OCI-LY3 (cell line): ENCODE data around the gene PPP2R5C.

Source experiments
- H2AFZ ChIP-seq: fragments of 200-600, 300-600 bp; shearing (Covaris generic); 2 replicates; pipeline ENCODE4 v1.6.0; 2014; ENCODE audit warnings: antibody characterized with exemption, low read depth, low read length
- H3K27ac ChIP-seq: fragments of 200-600, 300-600 bp; sonication (generic); 2 replicates; pipeline ENCODE4 v1.5.1; 2014; ENCODE audit warnings: mild to moderate bottlenecking, low read length, moderate library complexity, mixed read lengths
- H3K27me3 ChIP-seq: fragments of 200-600, 300-600 bp; sonication (generic); 2 replicates; pipeline ENCODE4 v1.6.1; 2014; ENCODE audit warnings: low read depth, low read length, mixed read lengths
- H3K36me3 ChIP-seq: fragments of 200-600, 300-600 bp; sonication (generic); replicated peaks from 2 replicates; pipeline ENCODE3; 2014; ENCODE audit warnings: low read depth, low read length, mixed read lengths
- H3K4me1 ChIP-seq: fragments of 300-600, 200-600 bp; sonication (generic); 2 replicates; pipeline ENCODE4 v1.6.1; 2014; ENCODE audit warnings: low read length, mixed read lengths
- H3K4me2 ChIP-seq: fragments of 200-600, 300-600 bp; sonication (generic); 2 replicates; pipeline ENCODE4 v1.6.1; 2014; ENCODE audit warnings: low read length, mixed read lengths
- H3K4me3 ChIP-seq: fragments of 300-600, 200-600 bp; sonication (generic); 2 replicates; pipeline ENCODE4 v1.5.1; 2014; ENCODE audit warnings: antibody characterized with exemption, mild to moderate bottlenecking, low read length, moderate library complexity
- H3K79me2 ChIP-seq: fragments of 300-600, 200-600 bp; shearing (Covaris generic); 2 replicates; pipeline ENCODE4 v1.6.1; 2014; ENCODE audit warnings: mild to moderate bottlenecking, low read length, mixed read lengths
- H3K9ac ChIP-seq: fragments of 300-600, 200-600 bp; shearing (Covaris generic); 2 replicates; pipeline ENCODE4 v1.6.0; 2014; ENCODE audit warnings: mild to moderate bottlenecking, low read length, moderate library complexity
- H3K9me3 ChIP-seq: fragments of 200-600, 300-600 bp; shearing (Covaris generic); 2 replicates; pipeline ENCODE4 v1.6.1; 2014; ENCODE audit warnings: low read length, mixed read lengths; ENCODE audit not compliant: insufficient read depth
- H4K20me1 ChIP-seq: fragments of 200-600, 300-600 bp; sonication (generic); 2 replicates; pipeline ENCODE4 v1.6.1; 2016; ENCODE audit warnings: low read length, mixed read lengths; ENCODE audit not compliant: insufficient read depth
- EZH2phosphoT487 ChIP-seq: fragments of 200-600 bp; shearing (Covaris generic); IDR thresholded peaks from 2 replicates; pipeline ENCODE4 v1.6.1; 2018; ENCODE audit warnings: antibody characterized with exemption, mixed run types, low read depth
- TF ChIP-seq, protein P1 (sequence below): fragments of 200-600, 300-600 bp; sonication (generic); IDR thresholded peaks from 2 replicates; pipeline ENCODE4 v1.5.1; 2014; ENCODE audit warnings: antibody characterized with exemption, low read length, low read depth

Gene PPP2R5C

DNA sequence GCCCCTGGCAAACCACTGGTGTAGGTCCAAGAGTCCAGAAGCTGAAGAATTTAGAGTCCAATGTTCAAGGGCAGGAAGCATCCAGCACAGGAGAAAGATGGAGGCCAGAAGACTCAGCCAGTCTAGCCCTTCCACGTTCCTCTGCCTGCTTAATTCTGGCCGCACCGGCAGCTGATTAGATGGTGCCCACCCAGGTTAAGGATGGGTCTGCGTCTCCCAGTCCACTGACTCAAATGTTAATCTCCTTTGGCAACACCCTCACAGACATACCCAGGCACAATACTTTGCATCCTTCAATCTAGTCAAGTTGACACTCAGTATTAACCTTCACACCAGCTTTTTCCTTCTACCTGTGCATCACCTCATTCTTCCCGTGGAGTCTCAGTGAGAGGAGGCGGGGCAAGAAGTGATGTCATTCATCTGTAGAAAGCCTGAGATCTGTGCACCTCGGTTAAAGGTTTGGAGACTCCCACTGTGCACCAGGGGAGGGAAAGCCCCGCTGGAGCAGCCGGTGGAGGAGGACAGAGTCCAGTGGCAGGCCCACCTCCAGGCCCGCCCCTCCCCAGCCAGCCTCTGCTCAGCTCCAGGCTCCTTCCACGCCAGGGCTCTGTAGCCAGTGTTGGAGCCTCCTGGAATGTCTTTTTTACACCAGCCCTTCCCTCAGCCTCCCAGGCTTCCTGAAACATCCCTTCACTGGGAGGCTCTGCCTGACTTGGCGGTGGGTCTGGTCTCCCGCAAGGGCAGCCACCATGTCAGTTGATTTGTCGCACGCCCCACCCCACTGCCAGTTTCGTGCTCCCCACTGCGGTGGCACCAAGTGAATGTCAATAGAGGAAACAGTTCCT lies 122.8 kb downstream of the PPP2R5C start:
- Histone ChIP-seq H3K4me1 (peaks cover 16% of the 10 kb centered on the region), H3K4me3 (no peak overlapping the region), H3K36me3 (peaks cover 37% of the 10 kb centered on the region), H3K79me2 (peaks cover 17% of the 10 kb centered on the region), H3K9ac (no peak overlapping the region), H3K9me3 (no peaks in the 10 kb centered on the region), H3K4me2 (no peak overlapping the region), H2AFZ (no peak overlapping the region), H3K27me3 (no peaks in the 10 kb centered on the region), H3K27ac (no peak overlapping the region), H4K20me1 (no peaks in the 10 kb centered on the region)
- TF ChIP-seq EZH2phosphoT487, result no peak
- TF ChIP-seq, protein P1, sequence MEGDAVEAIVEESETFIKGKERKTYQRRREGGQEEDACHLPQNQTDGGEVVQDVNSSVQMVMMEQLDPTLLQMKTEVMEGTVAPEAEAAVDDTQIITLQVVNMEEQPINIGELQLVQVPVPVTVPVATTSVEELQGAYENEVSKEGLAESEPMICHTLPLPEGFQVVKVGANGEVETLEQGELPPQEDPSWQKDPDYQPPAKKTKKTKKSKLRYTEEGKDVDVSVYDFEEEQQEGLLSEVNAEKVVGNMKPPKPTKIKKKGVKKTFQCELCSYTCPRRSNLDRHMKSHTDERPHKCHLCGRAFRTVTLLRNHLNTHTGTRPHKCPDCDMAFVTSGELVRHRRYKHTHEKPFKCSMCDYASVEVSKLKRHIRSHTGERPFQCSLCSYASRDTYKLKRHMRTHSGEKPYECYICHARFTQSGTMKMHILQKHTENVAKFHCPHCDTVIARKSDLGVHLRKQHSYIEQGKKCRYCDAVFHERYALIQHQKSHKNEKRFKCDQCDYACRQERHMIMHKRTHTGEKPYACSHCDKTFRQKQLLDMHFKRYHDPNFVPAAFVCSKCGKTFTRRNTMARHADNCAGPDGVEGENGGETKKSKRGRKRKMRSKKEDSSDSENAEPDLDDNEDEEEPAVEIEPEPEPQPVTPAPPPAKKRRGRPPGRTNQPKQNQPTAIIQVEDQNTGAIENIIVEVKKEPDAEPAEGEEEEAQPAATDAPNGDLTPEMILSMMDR, result no peak

DNA sequence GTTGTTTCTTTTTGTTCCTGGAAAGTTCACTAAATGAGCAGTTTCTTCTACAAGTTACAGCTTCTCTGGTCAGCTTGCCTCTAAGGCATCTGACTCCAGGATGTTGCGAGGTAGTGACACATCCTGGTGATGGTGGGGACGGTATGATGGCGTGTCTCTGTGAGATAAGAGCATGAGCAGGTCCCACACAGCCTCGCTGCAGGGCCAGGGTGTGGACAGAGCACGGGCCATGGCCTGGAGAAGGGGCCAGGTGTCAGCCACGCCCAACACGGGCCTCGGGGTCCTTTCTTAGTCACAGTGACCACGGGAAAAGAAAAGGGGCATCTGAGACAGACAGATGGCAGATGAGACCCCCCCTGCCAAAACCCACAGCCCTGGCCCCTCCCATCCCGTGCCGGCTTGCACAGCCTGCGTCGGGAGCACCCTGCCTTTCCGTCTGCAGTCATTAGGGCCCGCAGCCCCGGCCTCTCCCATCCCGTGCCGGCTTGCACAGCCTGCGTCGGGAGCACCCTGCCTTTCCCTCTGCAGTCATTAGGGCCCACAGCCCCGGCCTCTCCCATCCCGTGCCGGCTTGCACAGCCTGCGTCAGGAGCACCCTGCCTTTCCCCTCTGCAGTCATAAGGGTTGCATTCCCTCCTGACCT lies 123.5 kb downstream of the PPP2R5C start:
- Histone ChIP-seq H3K4me2 (no peak overlapping the region), H3K4me3 (no peak overlapping the region), H3K9ac (no peak overlapping the region), H3K79me2 (peaks cover 9% of the 10 kb centered on the region), H2AFZ (no peak overlapping the region), H3K27ac (no peak overlapping the region), H3K36me3 (peaks cover 37% of the 10 kb centered on the region), H3K27me3 (no peaks in the 10 kb centered on the region), H4K20me1 (no peaks in the 10 kb centered on the region), H3K9me3 (no peaks in the 10 kb centered on the region), H3K4me1 (peaks cover 8% of the 10 kb centered on the region)
- TF ChIP-seq, protein P1, result no peak
- TF ChIP-seq EZH2phosphoT487, result no peak

- H3K9ac ChIP-seq, result no peak overlapping the region
- H3K36me3 ChIP-seq, result peaks cover 31% of the 10 kb centered on the region
Measured at GRCh38 chr14:101887219-101887618, 125.7 kb downstream of the PPP2R5C start.

GRCh38 chr14:101888182-101888581 lies 126.7 kb downstream of the PPP2R5C start:
- Histone ChIP-seq H3K4me2 (no peak overlapping the region), H4K20me1 (no peaks in the 10 kb centered on the region), H3K36me3 (peaks cover 29% of the 10 kb centered on the region), H3K79me2 (no peaks in the 10 kb centered on the region), H3K4me3 (no peak overlapping the region), H2AFZ (no peak overlapping the region), H3K9me3 (no peaks in the 10 kb centered on the region), H3K27ac (no peak overlapping the region), H3K4me1 (no peaks in the 10 kb centered on the region), H3K27me3 (no peaks in the 10 kb centered on the region), H3K9ac (no peak overlapping the region)
- TF ChIP-seq, protein P1, result no peak
- no peak for TF ChIP-seq EZH2phosphoT487

More at GRCh38 chr14:101887219-101887618, 125.7 kb downstream of the PPP2R5C start:
- TF ChIP-seq, protein P1, result no peak
- TF ChIP-seq EZH2phosphoT487, result no peak
- no peak overlapping the region for H3K4me3 ChIP-seq
- no peaks in the 10 kb centered on the region for H3K4me1 ChIP-seq
- H2AFZ ChIP-seq, result no peak overlapping the region
- H3K9me3 ChIP-seq, result no peaks in the 10 kb centered on the region
- H3K27ac ChIP-seq, result no peak overlapping the region
- no peaks in the 10 kb centered on the region for H3K79me2 ChIP-seq
- H4K20me1 ChIP-seq, result no peaks in the 10 kb centered on the region
- no peaks in the 10 kb centered on the region for H3K27me3 ChIP-seq
- H3K4me2 ChIP-seq, result no peak overlapping the region
